Trophoblast cell (in vitro differentiated cells and primary cell): Measurements from ENCODE around the gene TIMP3.

Experiments used
- DNase-seq, 2 donors: peaks; one replicate each; pipeline ENCODE4 v3.0.0-alpha.2; 2016
- H2AFZ ChIP-seq: 2 replicates; pipeline ENCODE4 v1.6.1; 2013; ENCODE audit warnings: low read length, moderate library complexity, mild to moderate bottlenecking; ENCODE audit not compliant: insufficient read depth, poor library complexity
- H2AK5ac ChIP-seq: 2 replicates; pipeline ENCODE4 v1.6.1; 2013; ENCODE audit warnings: mild to moderate bottlenecking, low read length
- H2BK120ac ChIP-seq: 2 replicates; pipeline ENCODE4 v1.6.1; 2013; ENCODE audit warnings: low read length, mild to moderate bottlenecking, moderate library complexity; ENCODE audit not compliant: insufficient read depth, poor library complexity
- H2BK12ac ChIP-seq: 2 replicates; pipeline ENCODE4 v1.6.1; 2013; ENCODE audit warnings: mild to moderate bottlenecking, low read length, moderate library complexity
- H2BK5ac ChIP-seq: 2 replicates; pipeline ENCODE4 v1.6.1; 2013; ENCODE audit warnings: low read length, low read depth, moderate library complexity, mild to moderate bottlenecking; ENCODE audit not compliant: poor library complexity
- H3K14ac ChIP-seq: 2 replicates; pipeline ENCODE4 v1.6.1; 2013; ENCODE audit warnings: mild to moderate bottlenecking, low read length
- H3K18ac ChIP-seq: 2 replicates; pipeline ENCODE4 v1.6.1; 2013; ENCODE audit warnings: mild to moderate bottlenecking, low read length
- H3K23ac ChIP-seq: 2 replicates; pipeline ENCODE4 v1.6.1; 2013; ENCODE audit warnings: low read length
- H3K27ac ChIP-seq: 2 replicates; pipeline ENCODE4 v1.5.1; 2013; ENCODE audit warnings: low read depth, mild to moderate bottlenecking, inconsistent platforms, low read length, moderate library complexity
- H3K27me3 ChIP-seq: 2 replicates; pipeline ENCODE4 v1.6.1; 2013; ENCODE audit warnings: inconsistent platforms, mild to moderate bottlenecking, low read length, moderate library complexity; ENCODE audit not compliant: insufficient read depth
- H3K36me3 ChIP-seq, 2 experiments: 1 replicate in 1 of 2; 2 replicates in 1 of 2; pipeline ENCODE4 v1.6.1; 2013; ENCODE audit warnings: low read length in 2 of 2, mild to moderate bottlenecking in 2 of 2, moderate library complexity in 1 of 2; ENCODE audit not compliant: insufficient read depth in 2 of 2, control insufficient read depth in 1 of 2
- H3K4ac ChIP-seq: 2 replicates; pipeline ENCODE4 v1.6.1; 2013; ENCODE audit warnings: low read depth, mild to moderate bottlenecking, low read length, moderate library complexity
- H3K4me1 ChIP-seq, 2 experiments: 1 replicate in 1 of 2; 2 replicates in 1 of 2; pipeline ENCODE4 v1.6.1; 2013; ENCODE audit warnings: low read length in 2 of 2, mild to moderate bottlenecking in 2 of 2, moderate library complexity in 1 of 2; ENCODE audit not compliant: insufficient read depth in 2 of 2, control insufficient read depth in 1 of 2
- H3K4me2 ChIP-seq: 2 replicates; pipeline ENCODE4 v1.6.1; 2013; ENCODE audit warnings: inconsistent platforms, mild to moderate bottlenecking, low read length, moderate library complexity
- H3K4me3 ChIP-seq: 2 replicates; pipeline ENCODE4 v1.5.1; 2013; ENCODE audit warnings: mild to moderate bottlenecking, low read depth, low read length, inconsistent platforms
- H3K79me1 ChIP-seq: one replicate; pipeline ENCODE4 v1.6.1; 2013; ENCODE audit warnings: low read length
- H3K79me2 ChIP-seq: 2 replicates; pipeline ENCODE4 v1.6.1; 2013; ENCODE audit warnings: low read length, mild to moderate bottlenecking; ENCODE audit not compliant: control insufficient read depth, insufficient read depth, poor library complexity
- H3K9ac ChIP-seq: 2 replicates; pipeline ENCODE4 v1.6.1; 2013; ENCODE audit warnings: mild to moderate bottlenecking, low read length
- H3K9me3 ChIP-seq: 2 replicates; pipeline ENCODE4 v1.6.1; 2013; ENCODE audit warnings: low read depth, mild to moderate bottlenecking, control low read depth, inconsistent platforms, low read length; ENCODE audit not compliant: insufficient read depth
- H4K12ac ChIP-seq: 2 replicates; pipeline ENCODE4 v1.6.1; 2013; ENCODE audit warnings: low read depth, mild to moderate bottlenecking, low read length, moderate library complexity
- H4K8ac ChIP-seq: 2 replicates; pipeline ENCODE4 v1.6.1; 2013; ENCODE audit warnings: low read depth, mild to moderate bottlenecking, low read length, moderate library complexity
- H4K91ac ChIP-seq: one replicate; pipeline ENCODE4 v1.6.1; 2013; ENCODE audit warnings: low read depth, mild to moderate bottlenecking, low read length, moderate library complexity
- WGBS: extraction: QIAGEN DNeasy Blood & Tissue Kit; methylation state at CpG from one replicate; pipeline ENCODE4 v1.1.7; 2013; ENCODE audit warnings: missing lambda C conversion rate; ENCODE audit not compliant: insufficient read length, insufficient coverage; ENCODE audit errors: extremely low coverage; 5-methylcytosine and 5-hydroxymethylcytosine counted together

TIMP3 gene

DNA sequence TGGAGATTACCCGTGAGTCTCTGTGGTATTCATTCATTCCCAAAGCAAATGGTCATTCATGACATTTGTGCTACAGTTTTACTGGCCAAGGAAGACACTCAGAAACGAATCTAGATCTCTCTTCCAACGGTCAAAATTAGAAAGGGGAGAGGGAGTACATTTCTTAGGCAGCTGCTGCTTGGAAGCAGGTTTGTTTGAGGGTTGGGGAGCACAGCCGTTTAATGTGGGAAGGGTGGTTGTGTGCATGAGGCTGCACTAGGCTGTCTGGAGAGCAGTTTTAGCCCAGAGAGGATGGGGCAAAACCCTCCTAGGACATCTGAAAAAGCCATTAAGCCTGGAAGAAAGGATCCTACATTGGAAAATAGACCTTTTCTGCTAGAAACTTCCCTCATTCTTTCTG is 29.7 kb upstream of the TIMP3 start:
- peaks cover 2% of the 10 kb centered on the region for H3K9me3 ChIP-seq
- H4K12ac ChIP-seq, result no peak overlapping the region
- H4K91ac ChIP-seq, result no peak overlapping the region
- WGBS, result no CpG with 5 or more reads among the region's 4 CpGs
- H3K9ac ChIP-seq, result no peak overlapping the region
- H2BK5ac ChIP-seq, result no peak overlapping the region
- H3K79me2 ChIP-seq, result no peaks in the 10 kb centered on the region
- H2BK12ac ChIP-seq, result no peak overlapping the region
- H3K18ac ChIP-seq, result no peak overlapping the region
- H3K14ac ChIP-seq, result no peak overlapping the region
- no peak overlapping the region for H3K27ac ChIP-seq
- peaks cover 3% of the 10 kb centered on the region for H3K79me1 ChIP-seq
- H3K4ac ChIP-seq, result no peak overlapping the region
- H3K4me2 ChIP-seq, result no peak overlapping the region
- H2AK5ac ChIP-seq, result no peak overlapping the region
- H3K23ac ChIP-seq, result no peak overlapping the region
- no peaks in the 10 kb centered on the region for H3K36me3 ChIP-seq
- H3K27me3 ChIP-seq, result no peaks in the 10 kb centered on the region
- H3K4me3 ChIP-seq, result no peak overlapping the region
- H2BK120ac ChIP-seq, result no peak overlapping the region
- no peaks in the 10 kb centered on the region for H3K4me1 ChIP-seq
- H2AFZ ChIP-seq, result no peak overlapping the region
- DNase-seq, result no peak
- no peak overlapping the region for H4K8ac ChIP-seq

DNA sequence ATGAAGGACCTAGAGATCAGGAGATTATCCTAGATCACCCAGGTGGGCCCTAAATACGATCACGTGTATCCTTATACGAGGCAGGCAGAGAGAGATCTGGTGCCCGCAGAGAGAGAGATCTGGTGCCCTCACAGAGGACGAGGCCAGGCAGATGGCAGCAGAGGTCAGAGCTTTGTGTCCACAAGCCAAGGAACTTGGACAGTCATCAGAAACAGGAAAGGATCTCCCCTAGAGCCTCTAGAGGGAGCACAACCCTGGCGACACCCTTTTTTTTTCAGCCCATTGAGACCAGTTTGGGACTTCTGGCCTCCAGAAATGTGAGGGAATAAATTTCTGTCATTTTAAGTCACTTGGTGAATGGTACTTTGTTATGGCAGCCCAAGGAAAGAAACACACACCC is 25.5 kb upstream of the TIMP3 start:
- Histone ChIP-seq H4K91ac (no peak overlapping the region), H3K9me3 (peaks cover 2% of the 10 kb centered on the region), H3K4ac (no peak overlapping the region), H2AFZ (no peak overlapping the region), H3K27ac (no peak overlapping the region), H3K79me1 (peaks cover 24% of the 10 kb centered on the region), H3K9ac (no peak overlapping the region), H3K23ac (no peak overlapping the region), H3K14ac (no peak overlapping the region), H3K36me3 (no peaks in the 10 kb centered on the region), H2BK12ac (peak overlapping the region; percentile 48), H3K4me2 (no peak overlapping the region), H2BK120ac (no peak overlapping the region), H3K4me1 (peaks cover 10 to 15% of the 10 kb centered on the region in 2 experiments), H3K79me2 (no peaks in the 10 kb centered on the region), H3K4me3 (no peak overlapping the region), H4K8ac (no peak overlapping the region), H3K18ac (no peak overlapping the region), H3K27me3 (no peaks in the 10 kb centered on the region), H2AK5ac (no peak overlapping the region), H2BK5ac (no peak overlapping the region), H4K12ac (no peak overlapping the region)
- no CpG with 5 or more reads among the region's 6 CpGs for WGBS
- no peak for DNase-seq

DNA sequence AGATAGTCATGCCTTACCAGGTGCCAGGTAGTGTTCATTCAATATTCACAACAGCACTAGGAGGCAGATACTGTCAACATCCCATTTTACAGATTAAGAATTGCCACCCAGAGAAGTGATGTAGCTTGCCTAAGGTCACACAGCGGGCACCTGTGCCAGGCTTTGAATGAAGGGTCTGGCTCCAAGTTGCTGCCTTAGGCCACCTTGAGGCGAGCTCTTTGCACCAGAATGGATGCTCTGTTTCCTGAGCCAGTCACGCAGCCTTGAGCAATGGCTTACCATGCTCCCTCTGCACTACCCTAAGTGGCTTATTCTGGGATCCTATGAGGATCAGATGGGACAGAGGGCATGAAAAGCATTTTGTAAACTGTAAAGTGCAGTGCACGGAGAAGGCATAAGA is 25.1 kb upstream of the TIMP3 start:
- Histone ChIP-seq H3K79me1 (peaks cover 28% of the 10 kb centered on the region), H3K4me2 (no peak overlapping the region), H3K4me1 (peaks cover 13 to 19% of the 10 kb centered on the region in 2 experiments), H2AK5ac (peak overlapping the region; percentile 15), H2BK120ac (peak overlapping the region; percentile 5), H4K91ac (peak overlapping the region; percentile 41), H3K27ac (no peak overlapping the region), H3K36me3 (no peaks in the 10 kb centered on the region), H4K12ac (no peak overlapping the region), H3K18ac (peak overlapping the region; percentile 47), H3K9me3 (peaks cover 2% of the 10 kb centered on the region), H3K23ac (no peak overlapping the region), H2AFZ (no peak overlapping the region), H3K4me3 (no peak overlapping the region), H3K9ac (no peak overlapping the region), H3K14ac (peak overlapping the region; percentile 39), H3K27me3 (no peaks in the 10 kb centered on the region), H3K79me2 (no peaks in the 10 kb centered on the region), H2BK12ac (peak overlapping the region; percentile 87), H4K8ac (no peak overlapping the region), H3K4ac (no peak overlapping the region), H2BK5ac (no peak overlapping the region)
- DNase-seq, result no peak
- WGBS, result no CpG with 5 or more reads among the region's 4 CpGs

DNA sequence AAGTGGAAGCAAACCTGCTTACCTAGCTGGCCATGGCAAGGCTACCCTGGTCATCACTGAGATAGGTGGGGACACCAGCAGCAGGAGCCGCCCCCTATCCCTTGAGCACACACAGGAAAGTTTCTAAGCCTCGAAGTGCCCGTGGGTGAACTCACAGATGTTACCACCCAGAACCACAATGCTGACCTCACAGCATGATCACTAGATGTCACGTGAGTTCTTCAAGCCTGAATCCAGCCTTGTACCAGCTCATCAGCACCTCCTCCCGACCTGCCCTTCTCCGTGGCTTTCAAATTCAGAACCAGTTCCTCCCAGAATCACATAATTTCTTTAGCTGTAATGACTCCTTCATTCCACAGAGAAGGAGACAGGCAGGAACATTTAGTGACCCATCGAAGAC is 24.7 kb upstream of the TIMP3 start:
- H3K14ac ChIP-seq, result peak overlapping the region; percentile 39
- H3K9me3 ChIP-seq, result peaks cover 2% of the 10 kb centered on the region
- H3K79me1 ChIP-seq, result peaks cover 28% of the 10 kb centered on the region
- H2AK5ac ChIP-seq, result peak overlapping the region; percentile 15
- H4K91ac ChIP-seq, result peak overlapping the region; percentile 41
- no peak for DNase-seq
- H2BK120ac ChIP-seq, result peak overlapping the region; percentile 5
- no peak overlapping the region for H2BK5ac ChIP-seq
- peak overlapping the region; percentile 28 for H3K4ac ChIP-seq
- no peaks in the 10 kb centered on the region for H3K27me3 ChIP-seq
- no peaks in the 10 kb centered on the region for H3K36me3 ChIP-seq
- no peak overlapping the region for H3K27ac ChIP-seq
- H3K23ac ChIP-seq, result peak overlapping the region; percentile 37
- H3K4me3 ChIP-seq, result no peak overlapping the region
- peak overlapping the region; percentile 87 for H2BK12ac ChIP-seq
- no CpG with 5 or more reads among the region's 7 CpGs for whole genome bisulfite sequencing
- peak overlapping the region; percentile 47 for H3K18ac ChIP-seq
- no peak overlapping the region for H4K8ac ChIP-seq
- peaks cover 13 to 19% of the 10 kb centered on the region in 2 experiments for H3K4me1 ChIP-seq
- H3K79me2 ChIP-seq, result no peaks in the 10 kb centered on the region
- no peak overlapping the region for H4K12ac ChIP-seq
- no peak overlapping the region for H3K4me2 ChIP-seq
- no peak overlapping the region for H2AFZ ChIP-seq
- no peak overlapping the region for H3K9ac ChIP-seq
